ENCODE data around the gene CHRNG.

Gene CHRNG

DNA sequence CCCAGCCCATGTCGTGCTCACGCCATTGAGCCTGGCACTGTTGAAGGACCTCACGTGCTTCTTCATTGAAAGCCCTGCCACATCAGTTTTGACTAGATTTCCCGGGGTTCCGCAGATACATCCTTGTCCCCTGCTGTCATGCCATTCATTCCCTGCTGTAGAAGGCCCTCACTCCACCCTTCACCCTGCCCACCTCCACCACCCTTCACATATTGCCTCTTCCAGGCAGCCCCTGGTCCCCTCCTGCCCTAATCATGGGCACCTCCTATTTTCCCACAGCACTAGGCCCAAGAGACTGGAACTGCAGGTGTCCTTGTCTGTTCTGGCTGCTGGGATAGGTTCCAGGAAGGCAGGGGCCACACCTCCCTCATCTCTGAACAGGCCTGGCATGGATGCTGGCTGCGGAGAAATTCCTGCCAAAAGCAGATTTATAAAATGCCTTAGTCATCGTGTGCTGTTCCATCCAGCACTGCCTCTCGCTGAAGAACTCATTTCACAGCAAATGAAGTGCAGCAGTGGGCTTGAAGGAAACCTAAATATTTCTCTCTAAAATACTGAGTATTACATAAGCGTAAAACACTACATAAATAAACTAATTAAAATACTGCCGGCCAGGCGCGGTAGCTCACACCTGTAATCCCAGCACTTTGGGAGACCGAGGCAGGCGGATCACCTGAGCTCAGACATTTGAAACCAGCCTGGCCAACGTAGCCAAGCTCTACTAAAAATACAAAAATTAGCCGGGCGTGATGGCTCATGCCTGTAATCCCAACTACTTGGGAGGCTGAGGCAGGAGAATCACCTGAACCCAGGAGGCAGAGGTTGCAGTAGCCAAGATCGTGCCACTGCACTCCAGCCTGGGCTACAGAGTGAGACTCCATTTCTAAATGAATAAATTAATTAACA, 49.4 kb downstream of the CHRNG start:
- Mint-ChIP-seq H3K27me3 (no peaks in the 10 kb centered on the region), H3K4me3 (no peak overlapping the region), H3K9me3 (no peaks in the 10 kb centered on the region), H3K27ac (no peak overlapping the region), H3K4me1 (peaks cover 8% of the 10 kb centered on the region)
- DNase-seq (no peak), ATAC-seq (no peak)

DNA sequence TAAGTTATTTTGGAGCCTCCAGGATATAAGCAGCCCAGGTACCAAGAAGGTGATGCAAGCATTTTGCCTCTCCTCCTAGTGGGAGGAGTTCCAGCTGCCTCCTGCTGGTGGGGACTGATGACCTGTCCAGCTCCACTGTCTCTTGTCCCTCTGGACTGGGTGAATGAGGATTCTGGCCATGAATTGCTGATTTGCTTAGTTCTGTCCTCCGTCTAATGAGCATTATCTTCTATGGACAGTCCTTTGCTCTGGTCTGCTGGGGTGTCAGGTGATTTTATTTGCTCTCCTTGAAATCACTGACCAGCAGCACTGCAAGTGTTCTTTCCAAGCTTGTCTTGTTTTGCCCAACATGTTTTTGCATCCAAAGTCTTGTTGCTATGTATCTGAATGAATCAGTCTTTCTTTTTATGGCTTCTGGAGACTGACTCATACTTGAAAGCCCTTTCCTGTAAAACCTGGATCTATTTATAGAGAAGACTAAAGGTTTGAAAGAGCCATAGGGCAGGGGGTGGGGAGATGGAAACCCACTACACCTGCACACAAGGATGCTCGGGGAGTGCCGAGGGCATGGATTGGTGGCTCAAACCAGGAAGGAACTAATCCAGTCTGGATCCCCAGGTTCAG, 53.4 kb downstream of the CHRNG start:
- Mint-ChIP-seq H3K27me3 (no peaks in the 10 kb centered on the region), H3K4me3 (no peak overlapping the region), H3K4me1 (peaks cover 8% of the 10 kb centered on the region), H3K9me3 (no peaks in the 10 kb centered on the region), H3K27ac (peak overlapping the region in 1 of 2 donors; percentile 79)
- ATAC-seq (peak; percentile 49), DNase-seq (no peak)

DNA sequence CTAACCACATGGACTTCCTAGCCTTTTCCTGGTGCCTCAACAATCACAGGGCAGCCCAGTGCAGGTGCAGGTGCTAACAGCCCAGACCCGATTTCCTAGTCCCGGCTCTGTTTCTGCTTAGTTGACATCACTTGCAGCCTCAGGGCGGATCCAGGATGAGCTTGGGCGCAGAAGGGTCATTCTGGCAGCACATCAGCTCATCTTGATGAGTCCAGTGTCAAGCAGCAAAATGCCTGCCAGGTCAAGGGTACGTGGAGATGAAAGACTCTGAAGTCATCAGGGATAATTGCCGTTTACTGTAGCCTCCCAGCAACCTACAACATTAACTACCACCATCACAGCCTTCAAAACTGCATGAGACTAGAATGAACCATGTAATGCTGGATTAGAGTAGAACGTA, 54.5 kb downstream of the CHRNG start:
- Mint-ChIP-seq H3K4me1 (peaks cover 8% of the 10 kb centered on the region), H3K27ac (no peak overlapping the region), H3K4me3 (no peak overlapping the region), H3K27me3 (no peaks in the 10 kb centered on the region), H3K9me3 (no peaks in the 10 kb centered on the region)
- ATAC-seq (no peak), DNase-seq (no peak)
